Hippocampal formation (tissue), 2 donors: ENCODE results near the gene OR2A7.
"Not testable (repeated sequence)": the region's sequence is repeated elsewhere in the genome, so short reads cannot be mapped to it uniquely, and the experiment has no call there.

Experiments
- DNase-seq, 2 donors: peaks; one replicate each; lab custom pipeline; 2025; lab: John Stamatoyannopoulos, UW

OR2A7 gene

GRCh38 chr7:144255471-144255897 lies 9.1 kb downstream of the OR2A7 start:
- DNase-seq = no peak

GRCh38 chr7:144252307-144252706 lies 12.3 kb downstream of the OR2A7 start:
- not testable (repeated sequence) for DNase-seq

GRCh38 chr7:144247674-144248330 lies 16.8 kb downstream of the OR2A7 start:
- not testable (repeated sequence) for DNase-seq

GRCh38 chr7:144246967-144247366 lies 17.6 kb downstream of the OR2A7 start:
- DNase-seq = not testable (repeated sequence)

- not testable (repeated sequence) for DNase-seq
These were observed 19.2 kb downstream of the OR2A7 start for GRCh38 chr7:144245372-144245771.

- DNase-seq = not testable (repeated sequence)
These were observed 25.2 kb downstream of the OR2A7 start, which contains the start of gene OR2A42 for GRCh38 chr7:144239365-144239764. TSS of gene OR2A42 (minus strand) at chr7:144239605. CDS start at chr7:144232843, 6,762 bp downstream.

GRCh38 chr7:144238530-144239082 lies 26.0 kb downstream of the OR2A7 start:
- not testable (repeated sequence) for DNase-seq

GRCh38 chr7:144233039-144233438 lies 31.6 kb downstream of the OR2A7 start:
- DNase-seq = not testable (repeated sequence)

- not testable (repeated sequence) for DNase-seq
These were observed 33.6 kb downstream of the OR2A7 start for GRCh38 chr7:144231027-144231426.

GRCh38 chr7:144228810-144229209 lies 35.8 kb downstream of the OR2A7 start:
- not testable (repeated sequence) for DNase-seq

- DNase-seq = not testable (repeated sequence)
These were observed 37.7 kb downstream of the OR2A7 start for GRCh38 chr7:144226866-144227265.

- not testable (repeated sequence) for DNase-seq
These were observed 40.9 kb downstream of the OR2A7 start for GRCh38 chr7:144223675-144224074.

- not testable (repeated sequence) for DNase-seq
These were observed 44.1 kb downstream of the OR2A7 start for GRCh38 chr7:144220531-144220930.

- not testable (repeated sequence) for DNase-seq
These were observed 45.4 kb downstream of the OR2A7 start for GRCh38 chr7:144219149-144219548.

- not testable (repeated sequence) for DNase-seq
These were observed 46.0 kb downstream of the OR2A7 start for GRCh38 chr7:144218581-144218980.

GRCh38 chr7:144217200-144217599 lies 47.4 kb downstream of the OR2A7 start:
- not testable (repeated sequence) for DNase-seq
